RPMI8226 (cell line): ENCODE measurements around the gene CCT5.
"Not testable (repeated sequence)": the region's sequence is repeated elsewhere in the genome, so short reads cannot be mapped to it uniquely, and the experiment has no call there.

ENCODE experiments used
- DNase-seq: peaks from one replicate; pipeline ENCODE4 v3.0.0-alpha.2; 2015

CCT5 gene

GRCh38 chr5:10277773-10278630 is 27.9 kb downstream of the CCT5 start:
- no peak for DNase-seq

GRCh38 chr5:10278658-10279279 is 28.7 kb downstream of the CCT5 start:
- no peak for DNase-seq

GRCh38 chr5:10279328-10279727 is 29.2 kb downstream of the CCT5 start:
- DNase-seq: no peak

- DNase-seq: no peak
Observed at GRCh38 chr5:10279925-10280720, 30.0 kb downstream of the CCT5 start.

- peak; percentile 76 for DNase-seq
Observed at GRCh38 chr5:10283927-10284635, 34.0 kb downstream of the CCT5 start.

- DNase-seq: not testable (repeated sequence)
Observed at GRCh38 chr5:10285362-10285761, 35.3 kb downstream of the CCT5 start.

- DNase-seq: no peak
Observed at GRCh38 chr5:10286162-10286861, 36.2 kb downstream of the CCT5 start.

- DNase-seq: no peak
Observed at GRCh38 chr5:10286862-10287227, 36.8 kb downstream of the CCT5 start.

- peak; percentile 97 for DNase-seq
Observed at GRCh38 chr5:10288592-10289219, 38.6 kb downstream of the CCT5 start.

- DNase-seq: peak; percentile 75
Observed at GRCh38 chr5:10289353-10289752, 39.3 kb downstream of the CCT5 start.

- no peak for DNase-seq
Observed at GRCh38 chr5:10289991-10290390, 39.9 kb downstream of the CCT5 start.

GRCh38 chr5:10290438-10290837 is 40.4 kb downstream of the CCT5 start:
- DNase-seq: no peak

GRCh38 chr5:10291692-10292339 is 41.7 kb downstream of the CCT5 start:
- no peak for DNase-seq

GRCh38 chr5:10293907-10294662 is 44.0 kb downstream of the CCT5 start:
- DNase-seq: no peak

- no peak for DNase-seq
Observed at GRCh38 chr5:10295619-10296326, 45.7 kb downstream of the CCT5 start.

- DNase-seq: no peak
Observed at GRCh38 chr5:10297646-10298204, 47.6 kb downstream of the CCT5 start.

- no peak for DNase-seq
Observed at GRCh38 chr5:10300246-10300645, 50.2 kb downstream of the CCT5 start.

- no peak for DNase-seq
Observed at GRCh38 chr5:10301266-10301665, 51.2 kb downstream of the CCT5 start.

- DNase-seq: no peak
Observed at GRCh38 chr5:10301842-10302610, 51.9 kb downstream of the CCT5 start.
